ENCODE measurements around the gene POC1B.

POC1B gene

DNA sequence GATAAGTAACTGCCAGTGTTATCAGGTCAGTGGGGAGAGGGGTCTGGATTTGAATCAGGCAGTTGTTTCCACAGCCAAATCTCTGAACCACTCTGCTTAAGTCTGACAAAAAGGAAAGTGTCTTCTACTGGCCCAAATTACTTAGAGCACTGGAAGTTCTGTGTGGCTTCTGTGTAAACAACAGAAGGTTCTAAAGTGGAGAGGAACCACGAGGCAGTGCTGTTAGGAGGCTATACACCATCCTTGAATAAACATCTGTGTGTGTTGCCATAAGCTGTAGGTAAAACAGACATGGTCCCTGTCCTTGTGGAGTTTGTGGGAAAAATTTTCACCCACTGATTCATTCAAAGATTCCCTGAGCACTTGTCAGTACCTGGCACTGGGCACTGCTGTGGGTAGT is 51.2 kb downstream of the POC1B start:
- TF ChIP-seq ELF4 (IDR thresholded peaks at IDR 0.05) (no peak), LEF1 (IDR thresholded peaks at IDR 0.05; ENCODE audit: borderline replicate concordance) (no peak), BHLHE40 (IDR thresholded peaks at IDR 0.05; ENCODE audit: borderline replicate concordance) (no peak), CTBP1 (IDR thresholded peaks at IDR 0.05; ENCODE audit: borderline replicate concordance) (no peak), PKNOX1 (IDR thresholded peaks at IDR 0.05) (no peak), FOXA1 (IDR thresholded peaks at IDR 0.05) (no peak), ARNT (IDR thresholded peaks at IDR 0.05) (no peak)
- POLR2A ChIA-PET = no interaction called here
- DNase-seq (ENCODE audit: extremely low spot score) = no peak
- CTCF ChIA-PET = no interaction called here

DNA sequence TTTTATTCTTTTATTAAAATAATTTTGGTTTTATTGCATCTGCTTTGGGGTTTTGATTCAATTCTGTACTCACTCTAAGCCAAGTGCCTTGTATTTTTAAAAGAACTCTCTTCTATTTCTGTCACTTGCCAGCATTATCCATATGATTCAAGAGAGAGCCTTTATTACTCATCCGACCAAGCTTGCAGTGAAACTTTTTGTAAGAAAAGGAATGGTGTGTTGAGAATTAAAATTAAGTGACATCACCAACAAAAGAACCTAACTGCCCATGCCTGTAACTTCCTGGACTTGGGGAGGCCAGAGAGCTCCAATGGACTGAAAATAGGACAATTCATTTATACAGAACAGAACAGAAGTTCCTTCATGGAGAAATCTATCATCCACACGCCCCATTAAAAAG is 53.3 kb downstream of the POC1B start:
- ChIA-PET POLR2A (no interaction called here), CTCF (no interaction called here)
- no peak for DNase-seq (ENCODE audit: extremely low spot score)
- TF ChIP-seq HDGF (IDR thresholded peaks at IDR 0.05; ENCODE audit: borderline replicate concordance) (no peak), SUZ12 (IDR thresholded peaks at IDR 0.05) (no peak), CTBP1 (IDR thresholded peaks at IDR 0.05; ENCODE audit: borderline replicate concordance) (no peak), L3MBTL2 (conservative IDR thresholded peaks at IDR 0.05) (no peak), SP1 (IDR thresholded peaks at IDR 0.05) (no peak), TARDBP (IDR thresholded peaks at IDR 0.05) (no peak), FOXK2 (IDR thresholded peaks at IDR 0.05) (no peak), PKNOX1 (IDR thresholded peaks at IDR 0.05) (no peak), ZNF384 (IDR thresholded peaks at IDR 0.05) (no peak), BHLHE40 (IDR thresholded peaks at IDR 0.05; ENCODE audit: borderline replicate concordance) (no peak), NFRKB (IDR thresholded peaks at IDR 0.05) (no peak), FOXM1 (IDR thresholded peaks at IDR 0.05; ENCODE audit: borderline replicate concordance) (no peak), FOXA1 (IDR thresholded peaks at IDR 0.05) (no peak), ARNT (IDR thresholded peaks at IDR 0.05) (no peak), ELF4 (IDR thresholded peaks at IDR 0.05) (no peak), LEF1 (IDR thresholded peaks at IDR 0.05; ENCODE audit: borderline replicate concordance) (no peak)

DNA sequence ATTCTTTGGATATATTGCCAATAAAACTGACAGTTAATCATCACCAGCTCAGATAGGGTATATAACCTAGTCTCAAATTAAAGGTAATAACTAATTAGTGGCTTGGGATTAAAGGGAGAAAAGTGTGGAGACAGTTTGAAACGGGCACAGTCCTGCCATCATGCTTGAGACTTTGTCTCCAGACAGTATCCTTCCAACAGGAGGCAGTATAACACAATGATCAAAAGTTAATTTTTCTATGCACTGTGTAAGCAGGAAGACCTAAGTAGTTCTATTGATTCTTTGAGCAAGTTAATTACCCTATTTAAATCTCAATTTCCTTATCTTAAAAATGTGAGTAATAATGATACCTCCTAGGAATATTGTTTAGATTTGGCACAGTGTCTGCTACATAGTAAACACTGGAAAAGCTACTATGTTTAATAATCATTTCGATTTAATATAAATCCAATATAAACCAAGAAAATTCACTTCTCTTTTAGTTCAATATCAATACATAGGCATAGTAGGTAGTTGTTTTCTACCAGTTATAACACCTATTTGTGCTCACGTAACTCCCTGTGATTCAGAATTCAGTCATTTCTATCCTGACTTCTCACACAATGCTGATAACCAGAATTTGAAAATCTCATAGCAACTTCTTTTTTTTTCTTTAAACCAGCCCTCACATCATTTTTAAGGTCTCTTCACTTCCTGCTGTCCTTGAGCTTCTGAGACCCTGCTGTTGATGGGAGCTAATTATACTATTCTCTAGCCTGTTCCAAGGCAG is 54.9 kb downstream of the POC1B start:
- POLR2A ChIA-PET = no interaction called here
- CTCF ChIA-PET = interaction anchor here (0.5 to 0.7 kb wide), 2 partner anchors 51 to 54 kb away, joined by 3 read pairs; partner anchors contain the start of gene GALNT4
- no peak for TF ChIP-seq ARNT (IDR thresholded peaks at IDR 0.05)
- DNase-seq (ENCODE audit: extremely low spot score) = peak; percentile 43

DNA sequence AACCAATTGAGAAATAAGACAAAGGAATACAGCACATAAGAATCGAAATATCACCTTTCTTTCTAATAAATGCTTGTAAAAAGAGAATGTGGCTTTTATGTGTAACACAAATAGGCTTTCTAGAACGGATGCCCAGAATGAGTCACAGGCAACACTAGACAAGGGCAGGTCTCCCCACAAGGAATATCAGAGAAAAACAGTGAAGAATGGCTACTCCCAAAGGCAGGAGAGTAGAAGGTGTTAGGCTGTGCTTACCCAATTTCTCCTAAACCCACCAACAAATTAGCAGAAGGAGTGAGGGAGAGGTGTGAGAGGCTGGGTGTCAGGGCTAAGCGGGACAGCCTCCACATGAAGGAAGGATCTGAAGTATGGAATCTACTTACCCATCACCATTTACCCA is 56.5 kb downstream of the POC1B start:
- ChIA-PET POLR2A (interaction anchor here (1.5 kb wide), 1 partner anchor 55 kb away, joined by 4 read pairs; the partner anchor contains the start of gene GALNT4), CTCF (no interaction called here)
- TF ChIP-seq TARDBP (IDR thresholded peaks at IDR 0.05) (no peak), CTBP1 (IDR thresholded peaks at IDR 0.05; ENCODE audit: borderline replicate concordance) (no peak), FOXA1 (IDR thresholded peaks at IDR 0.05) (no peak), ELF4 (IDR thresholded peaks at IDR 0.05) (no peak), FOXK2 (IDR thresholded peaks at IDR 0.05) (no peak), SUZ12 (IDR thresholded peaks at IDR 0.05) (no peak), BHLHE40 (IDR thresholded peaks at IDR 0.05; ENCODE audit: borderline replicate concordance) (no peak), ARNT (IDR thresholded peaks at IDR 0.05) (no peak), L3MBTL2 (conservative IDR thresholded peaks at IDR 0.05) (no peak), SP1 (IDR thresholded peaks at IDR 0.05) (no peak), PKNOX1 (IDR thresholded peaks at IDR 0.05) (no peak), FOXM1 (IDR thresholded peaks at IDR 0.05; ENCODE audit: borderline replicate concordance) (no peak)
- DNase-seq (ENCODE audit: extremely low spot score) = no peak

- ChIA-PET CTCF (no interaction called here), POLR2A (interaction anchor here (1.5 kb wide), 1 partner anchor 56 kb away, joined by 4 read pairs; the partner anchor contains the start of gene GALNT4)
- no peak for DNase-seq (ENCODE audit: extremely low spot score)
- no peak for TF ChIP-seq ZNF384 (IDR thresholded peaks at IDR 0.05)
- no peak for TF ChIP-seq FOXM1 (IDR thresholded peaks at IDR 0.05; ENCODE audit: borderline replicate concordance)
- no peak for TF ChIP-seq SP1 (IDR thresholded peaks at IDR 0.05)
- no peak for TF ChIP-seq TARDBP (IDR thresholded peaks at IDR 0.05)
- no peak for TF ChIP-seq ARNT (IDR thresholded peaks at IDR 0.05)
- no peak for TF ChIP-seq LEF1 (IDR thresholded peaks at IDR 0.05; ENCODE audit: borderline replicate concordance)
- no peak for TF ChIP-seq HDGF (IDR thresholded peaks at IDR 0.05; ENCODE audit: borderline replicate concordance)
- TF ChIP-seq CTBP1 (IDR thresholded peaks at IDR 0.05; ENCODE audit: borderline replicate concordance) = no peak
- TF ChIP-seq SUZ12 (IDR thresholded peaks at IDR 0.05) = no peak
- TF ChIP-seq FOXA1 (IDR thresholded peaks at IDR 0.05) = no peak
- TF ChIP-seq FOXK2 (IDR thresholded peaks at IDR 0.05) = no peak
- TF ChIP-seq BHLHE40 (IDR thresholded peaks at IDR 0.05; ENCODE audit: borderline replicate concordance) = no peak
- TF ChIP-seq PKNOX1 (IDR thresholded peaks at IDR 0.05) = no peak
- TF ChIP-seq NFRKB (IDR thresholded peaks at IDR 0.05) = no peak
- no peak for TF ChIP-seq ELF4 (IDR thresholded peaks at IDR 0.05)
- TF ChIP-seq L3MBTL2 (conservative IDR thresholded peaks at IDR 0.05) = no peak
Measured at GRCh38 chr12:89468648-89469326, 57.1 kb downstream of the POC1B start.
